ENCODE data around the gene RTP1.

GRCh38 chr3:187208159-187208558, 10.9 kb downstream of the RTP1 start:
- TF ChIP-seq CTCF (IDR thresholded peaks at IDR 0.05 in 2 of 3, conservative IDR thresholded peaks at IDR 0.05 in 1 of 3; ENCODE audit: insufficient read depth in 2 of 3, low read depth in 1 of 3, low read length in 3 of 3) = no peak
- TF ChIP-seq ZNF444 (CRISPR knock-in tag; IDR thresholded peaks at IDR 0.05) = no peak
